Measurements from ENCODE around the gene FTSJ3.

The FTSJ3 gene

GRCh38 chr17:63842173-63842539 lies 14.7 kb upstream of the FTSJ3 start:
- peak overlapping the region; percentile 96 for H3K4me3 ChIP-seq (ENCODE audit: low read length)
- no peak for DNase-seq (ENCODE audit: low read depth)
- peaks cover 48% of the 10 kb centered on the region for H3K4me1 ChIP-seq (ENCODE audit: control insufficient read depth, insufficient read depth, low read length)
- H3K9me3 ChIP-seq (ENCODE audit: control insufficient read depth, low read length), result no peaks in the 10 kb centered on the region
- H3K27me3 ChIP-seq (replicated peaks; ENCODE audit: control insufficient read depth, insufficient read depth, low read length), result no peaks in the 10 kb centered on the region
- H3K36me3 ChIP-seq (ENCODE audit: control insufficient read depth, insufficient read depth, low read length, severe bottlenecking), result peaks cover 3% of the 10 kb centered on the region
- H3K9ac ChIP-seq (ENCODE audit: low read length), result peak overlapping the region; percentile 98

GRCh38 chr17:63841350-63842172 lies 14.1 kb upstream of the FTSJ3 start:
- H3K36me3 ChIP-seq (ENCODE audit: control insufficient read depth, insufficient read depth, low read length, severe bottlenecking), result peaks cover 9% of the 10 kb centered on the region
- peak overlapping the region; percentile 96 for H3K4me3 ChIP-seq (ENCODE audit: low read length)
- no peaks in the 10 kb centered on the region for H3K9me3 ChIP-seq (ENCODE audit: control insufficient read depth, low read length)
- H3K4me1 ChIP-seq (ENCODE audit: control insufficient read depth, insufficient read depth, low read length), result peaks cover 48% of the 10 kb centered on the region
- peak; percentile 93 for DNase-seq (ENCODE audit: low read depth)
- H3K9ac ChIP-seq (ENCODE audit: low read length), result peak overlapping the region; percentile 98
- H3K27me3 ChIP-seq (replicated peaks; ENCODE audit: control insufficient read depth, insufficient read depth, low read length), result no peaks in the 10 kb centered on the region

- Histone ChIP-seq H3K9ac (ENCODE audit: low read length) (peak overlapping the region; percentile 98), H3K9me3 (ENCODE audit: control insufficient read depth, low read length) (no peaks in the 10 kb centered on the region), H3K36me3 (ENCODE audit: control insufficient read depth, insufficient read depth, low read length, severe bottlenecking) (peaks cover 17% of the 10 kb centered on the region), H3K27me3 (replicated peaks; ENCODE audit: control insufficient read depth, insufficient read depth, low read length) (no peaks in the 10 kb centered on the region), H3K4me3 (ENCODE audit: low read length) (peak overlapping the region; percentile 96), H3K4me1 (ENCODE audit: control insufficient read depth, insufficient read depth, low read length) (peaks cover 48% of the 10 kb centered on the region)
- DNase-seq (ENCODE audit: low read depth), result no peak
Observed at GRCh38 chr17:63840591-63841349, 13.3 kb upstream of the FTSJ3 start.

GRCh38 chr17:63838631-63839171 lies 11.2 kb upstream of the FTSJ3 start:
- Histone ChIP-seq H3K27me3 (replicated peaks; ENCODE audit: control insufficient read depth, insufficient read depth, low read length) (no peaks in the 10 kb centered on the region), H3K36me3 (ENCODE audit: control insufficient read depth, insufficient read depth, low read length, severe bottlenecking) (peaks cover 36% of the 10 kb centered on the region), H3K4me1 (ENCODE audit: control insufficient read depth, insufficient read depth, low read length) (peaks cover 54% of the 10 kb centered on the region), H3K9me3 (ENCODE audit: control insufficient read depth, low read length) (no peaks in the 10 kb centered on the region), H3K9ac (ENCODE audit: low read length) (peak overlapping the region; percentile 98), H3K4me3 (ENCODE audit: low read length) (peak overlapping the region; percentile 96)
- peak; percentile 84 for DNase-seq (ENCODE audit: low read depth)

GRCh38 chr17:63837962-63838600 lies 10.6 kb upstream of the FTSJ3 start:
- no peaks in the 10 kb centered on the region for H3K9me3 ChIP-seq (ENCODE audit: control insufficient read depth, low read length)
- peaks cover 53% of the 10 kb centered on the region for H3K4me1 ChIP-seq (ENCODE audit: control insufficient read depth, insufficient read depth, low read length)
- H3K27me3 ChIP-seq (replicated peaks; ENCODE audit: control insufficient read depth, insufficient read depth, low read length), result no peaks in the 10 kb centered on the region
- no peak for DNase-seq (ENCODE audit: low read depth)
- H3K36me3 ChIP-seq (ENCODE audit: control insufficient read depth, insufficient read depth, low read length, severe bottlenecking), result peaks cover 43% of the 10 kb centered on the region
- H3K4me3 ChIP-seq (ENCODE audit: low read length), result peak overlapping the region; percentile 96
- H3K9ac ChIP-seq (ENCODE audit: low read length), result peak overlapping the region; percentile 76

- no peak for DNase-seq (ENCODE audit: low read depth)
- H3K9me3 ChIP-seq (ENCODE audit: control insufficient read depth, low read length), result no peaks in the 10 kb centered on the region
- no peaks in the 10 kb centered on the region for H3K27me3 ChIP-seq (replicated peaks; ENCODE audit: control insufficient read depth, insufficient read depth, low read length)
- peak overlapping the region; percentile 76 for H3K9ac ChIP-seq (ENCODE audit: low read length)
- H3K36me3 ChIP-seq (ENCODE audit: control insufficient read depth, insufficient read depth, low read length, severe bottlenecking), result peaks cover 49% of the 10 kb centered on the region
- peaks cover 53% of the 10 kb centered on the region for H3K4me1 ChIP-seq (ENCODE audit: control insufficient read depth, insufficient read depth, low read length)
- H3K4me3 ChIP-seq (ENCODE audit: low read length), result peak overlapping the region; percentile 96
Observed at GRCh38 chr17:63837480-63837879, 10.0 kb upstream of the FTSJ3 start.

GRCh38 chr17:63836811-63837210 lies 9.3 kb upstream of the FTSJ3 start:
- no peak overlapping the region for H3K4me3 ChIP-seq (ENCODE audit: low read length)
- H3K9ac ChIP-seq (ENCODE audit: low read length), result peak overlapping the region; percentile 76
- H3K9me3 ChIP-seq (ENCODE audit: control insufficient read depth, low read length), result no peaks in the 10 kb centered on the region
- peaks cover 55% of the 10 kb centered on the region for H3K36me3 ChIP-seq (ENCODE audit: control insufficient read depth, insufficient read depth, low read length, severe bottlenecking)
- DNase-seq (ENCODE audit: low read depth), result no peak
- peaks cover 53% of the 10 kb centered on the region for H3K4me1 ChIP-seq (ENCODE audit: control insufficient read depth, insufficient read depth, low read length)
- H3K27me3 ChIP-seq (replicated peaks; ENCODE audit: control insufficient read depth, insufficient read depth, low read length), result no peaks in the 10 kb centered on the region

GRCh38 chr17:63835167-63835720 lies 7.8 kb upstream of the FTSJ3 start:
- peaks cover 71% of the 10 kb centered on the region for H3K36me3 ChIP-seq (ENCODE audit: control insufficient read depth, insufficient read depth, low read length, severe bottlenecking)
- no peak overlapping the region for H3K4me3 ChIP-seq (ENCODE audit: low read length)
- DNase-seq (ENCODE audit: low read depth), result no peak
- peaks cover 41% of the 10 kb centered on the region for H3K4me1 ChIP-seq (ENCODE audit: control insufficient read depth, insufficient read depth, low read length)
- no peaks in the 10 kb centered on the region for H3K9me3 ChIP-seq (ENCODE audit: control insufficient read depth, low read length)
- H3K9ac ChIP-seq (ENCODE audit: low read length), result peak overlapping the region; percentile 31
- H3K27me3 ChIP-seq (replicated peaks; ENCODE audit: control insufficient read depth, insufficient read depth, low read length), result no peaks in the 10 kb centered on the region

- DNase-seq (ENCODE audit: low read depth), result peak; percentile 74
- Histone ChIP-seq H3K4me1 (ENCODE audit: control insufficient read depth, insufficient read depth, low read length) (peaks cover 37% of the 10 kb centered on the region), H3K9me3 (ENCODE audit: control insufficient read depth, low read length) (no peaks in the 10 kb centered on the region), H3K27me3 (replicated peaks; ENCODE audit: control insufficient read depth, insufficient read depth, low read length) (no peaks in the 10 kb centered on the region), H3K9ac (ENCODE audit: low read length) (peak overlapping the region; percentile 31), H3K4me3 (ENCODE audit: low read length) (no peak overlapping the region), H3K36me3 (ENCODE audit: control insufficient read depth, insufficient read depth, low read length, severe bottlenecking) (peaks cover 77% of the 10 kb centered on the region)
Observed at GRCh38 chr17:63834431-63835166, 7.1 kb upstream of the FTSJ3 start.

GRCh38 chr17:63833741-63834373 lies 6.4 kb upstream of the FTSJ3 start:
- Histone ChIP-seq H3K4me3 (ENCODE audit: low read length) (no peak overlapping the region), H3K9me3 (ENCODE audit: control insufficient read depth, low read length) (no peaks in the 10 kb centered on the region), H3K27me3 (replicated peaks; ENCODE audit: control insufficient read depth, insufficient read depth, low read length) (no peaks in the 10 kb centered on the region), H3K9ac (ENCODE audit: low read length) (no peak overlapping the region), H3K36me3 (ENCODE audit: control insufficient read depth, insufficient read depth, low read length, severe bottlenecking) (peaks cover 85% of the 10 kb centered on the region), H3K4me1 (ENCODE audit: control insufficient read depth, insufficient read depth, low read length) (peaks cover 36% of the 10 kb centered on the region)
- DNase-seq (ENCODE audit: low read depth), result no peak
